ENCODE data around the gene STS. TPM values are rescaled to one million over a fixed set of nuclear protein-coding genes. Genes with fewer than 3 reads are reported as not detected.

STS gene
- total RNA-seq: 4.5 and 6.9 TPM in 2 replicates

- TF ChIP-seq CTCF (IDR thresholded peaks at IDR 0.05; ENCODE audit: insufficient read depth, low read depth, low read length): no peak
- peak; percentile 17 for DNase-seq (ENCODE audit: low read depth)
These were observed at the start of gene STS for GRCh38 chrX:7147413-7147977. Gene STS, plus strand, starts transcription at chrX:7147712. Its CDS starts 105,488 bp downstream, at chrX:7253200.

GRCh38 chrX:7100022-7100421, 47.5 kb upstream of the STS start:
- no peak overlapping the region for H3K4me3 ChIP-seq (ENCODE audit: low read depth, low read length)
- TF ChIP-seq CTCF (IDR thresholded peaks at IDR 0.05; ENCODE audit: insufficient read depth, low read depth, low read length): no peak
- no peak for DNase-seq (ENCODE audit: low read depth)

More at GRCh38 chrX:7147413-7147977, at the start of gene STS:
- peak within 1 kb of the TSS; percentile 95 for H3K4me3 ChIP-seq (ENCODE audit: low read depth, low read length)

- TF ChIP-seq CTCF (IDR thresholded peaks at IDR 0.05; ENCODE audit: insufficient read depth, low read depth, low read length): no peak
- no peak for DNase-seq (ENCODE audit: low read depth)
- H3K4me3 ChIP-seq (ENCODE audit: low read depth, low read length): no peak overlapping the region
These were observed 45.4 kb upstream of the STS start for GRCh38 chrX:7102119-7102518.

- DNase-seq (ENCODE audit: low read depth): no peak
- H3K4me3 ChIP-seq (ENCODE audit: low read depth, low read length): no peak overlapping the region
- no peak for TF ChIP-seq CTCF (IDR thresholded peaks at IDR 0.05; ENCODE audit: insufficient read depth, low read depth, low read length)
These were observed 40.9 kb upstream of the STS start for GRCh38 chrX:7106649-7107048.

- TF ChIP-seq CTCF (IDR thresholded peaks at IDR 0.05; ENCODE audit: insufficient read depth, low read depth, low read length): no peak
- no peak for DNase-seq (ENCODE audit: low read depth)
- no peak overlapping the region for H3K4me3 ChIP-seq (ENCODE audit: low read depth, low read length)
These were observed 39.5 kb upstream of the STS start for GRCh38 chrX:7108030-7108429.

- DNase-seq (ENCODE audit: low read depth): peak; percentile 22
- no peak for TF ChIP-seq CTCF (IDR thresholded peaks at IDR 0.05; ENCODE audit: insufficient read depth, low read depth, low read length)
- peak overlapping the region; percentile 36 for H3K4me3 ChIP-seq (ENCODE audit: low read depth, low read length)
These were observed 38.4 kb upstream of the STS start for GRCh38 chrX:7109049-7109531.

Measured in fibroblast of villous mesenchyme (primary cell).